DOHH2 (cell line): ENCODE results near the gene C2orf49.

Source experiments
- H3F3A ChIP-seq: fragments of 200-600 bp; sonication (generic), shearing (Covaris generic); 2 replicates; pipeline ENCODE4 v1.6.0; 2016; ENCODE audit warnings: antibody characterized with exemption, mild to moderate bottlenecking; ENCODE audit not compliant: control insufficient read depth, insufficient read depth
- H3K27ac ChIP-seq: fragments of 200-600 bp; sonication (generic); 2 replicates; pipeline ENCODE4 v1.5.1; 2014; ENCODE audit warnings: low read depth, mild to moderate bottlenecking, low read length, moderate library complexity
- H3K27me3 ChIP-seq: fragments of 200-600 bp; sonication (generic); 2 replicates; pipeline ENCODE4 v1.6.1; 2014; ENCODE audit warnings: mild to moderate bottlenecking, low read length, mixed read lengths; ENCODE audit not compliant: control insufficient read depth
- H3K36me3 ChIP-seq: fragments of 200-600 bp; sonication (generic); 2 replicates; pipeline ENCODE4 v1.6.1; 2014; ENCODE audit warnings: mild to moderate bottlenecking, low read length, moderate library complexity, mixed read lengths; ENCODE audit not compliant: control insufficient read depth
- H3K4me1 ChIP-seq: fragments of 200-600 bp; sonication (generic); 2 replicates; pipeline ENCODE4 v1.6.1; 2014; ENCODE audit warnings: mild to moderate bottlenecking, low read length, mixed read lengths; ENCODE audit not compliant: control insufficient read depth
- H3K4me2 ChIP-seq: fragments of 200-600 bp; sonication (generic); 2 replicates; pipeline ENCODE4 v1.6.0; 2014; ENCODE audit warnings: mild to moderate bottlenecking, low read length, moderate library complexity
- H3K4me3 ChIP-seq: fragments of 200-600 bp; sonication (generic); 2 replicates; pipeline ENCODE4 v1.5.1; 2014; ENCODE audit warnings: mild to moderate bottlenecking, low read length, mixed read lengths
- H3K79me2 ChIP-seq: fragments of 200-600 bp; sonication (generic); 2 replicates; pipeline ENCODE4 v1.6.1; 2014; ENCODE audit warnings: mild to moderate bottlenecking, low read length, mixed read lengths; ENCODE audit not compliant: control insufficient read depth
- H3K9me2 ChIP-seq: fragments of 200-600 bp; sonication (generic); replicated peaks from 2 replicates; pipeline ENCODE4 v1.6.1; 2014; ENCODE audit warnings: mild to moderate bottlenecking, low read length, mixed read lengths; ENCODE audit not compliant: control insufficient read depth
- H3K9me3 ChIP-seq: fragments of 200-600 bp; sonication (generic); 2 replicates; pipeline ENCODE4 v1.6.1; 2014; ENCODE audit warnings: antibody characterized with exemption, low read length, mixed read lengths; ENCODE audit not compliant: control insufficient read depth, insufficient read depth
- H4K20me1 ChIP-seq: fragments of 200-600 bp; sonication (generic); 2 replicates; pipeline ENCODE4 v1.6.0; 2014; ENCODE audit warnings: low read depth, mild to moderate bottlenecking, antibody characterized with exemption, low read length, moderate library complexity; ENCODE audit not compliant: control insufficient read depth, insufficient read depth
- CTCF ChIP-seq: fragments of 200-600 bp; sonication (generic); IDR thresholded peaks from one replicate; pipeline ENCODE4 v1.5.1; 2014; ENCODE audit warnings: antibody characterized with exemption, mild to moderate bottlenecking, low read depth, low read length; ENCODE audit not compliant: poor library complexity, severe bottlenecking
- EZH2phosphoT487 ChIP-seq: fragments of 200-600 bp; sonication (generic); IDR thresholded peaks from 2 replicates; pipeline ENCODE4 v1.6.1; 2017; ENCODE audit warnings: borderline replicate concordance, mild to moderate bottlenecking, antibody characterized with exemption, low read length, moderate library complexity, mixed read lengths

Gene C2orf49

GRCh38 chr2:105376010-105376409 lies 38.7 kb downstream of the C2orf49 start:
- H3K4me3 ChIP-seq = no peak overlapping the region
- H3F3A ChIP-seq = no peaks in the 10 kb centered on the region
- no peaks in the 10 kb centered on the region for H4K20me1 ChIP-seq
- no peak overlapping the region for H3K4me2 ChIP-seq
- H3K36me3 ChIP-seq = no peaks in the 10 kb centered on the region
- H3K27me3 ChIP-seq = no peaks in the 10 kb centered on the region
- H3K9me2 ChIP-seq = no peaks in the 10 kb centered on the region
- H3K9me3 ChIP-seq = no peaks in the 10 kb centered on the region
- H3K27ac ChIP-seq = no peak overlapping the region
- TF ChIP-seq EZH2phosphoT487 (no peak), CTCF (no peak)
- H3K4me1 ChIP-seq = no peaks in the 10 kb centered on the region
- H3K79me2 ChIP-seq = no peaks in the 10 kb centered on the region

GRCh38 chr2:105376789-105377240 lies 39.5 kb downstream of the C2orf49 start:
- no peak overlapping the region for H3K27ac ChIP-seq
- H3K27me3 ChIP-seq = no peaks in the 10 kb centered on the region
- no peak overlapping the region for H3K4me3 ChIP-seq
- H4K20me1 ChIP-seq = no peaks in the 10 kb centered on the region
- TF ChIP-seq CTCF (no peak), EZH2phosphoT487 (no peak)
- no peaks in the 10 kb centered on the region for H3F3A ChIP-seq
- H3K79me2 ChIP-seq = no peaks in the 10 kb centered on the region
- H3K36me3 ChIP-seq = no peaks in the 10 kb centered on the region
- H3K4me1 ChIP-seq = no peaks in the 10 kb centered on the region
- H3K9me3 ChIP-seq = no peaks in the 10 kb centered on the region
- no peaks in the 10 kb centered on the region for H3K9me2 ChIP-seq
- H3K4me2 ChIP-seq = no peak overlapping the region

GRCh38 chr2:105377871-105378270 lies 40.5 kb downstream of the C2orf49 start:
- H3K9me2 ChIP-seq = no peaks in the 10 kb centered on the region
- H3K27ac ChIP-seq = no peak overlapping the region
- H3K4me2 ChIP-seq = no peak overlapping the region
- H3K36me3 ChIP-seq = no peaks in the 10 kb centered on the region
- H4K20me1 ChIP-seq = no peaks in the 10 kb centered on the region
- TF ChIP-seq CTCF = no peak
- no peak for TF ChIP-seq EZH2phosphoT487
- no peaks in the 10 kb centered on the region for H3K27me3 ChIP-seq
- H3F3A ChIP-seq = no peaks in the 10 kb centered on the region
- no peaks in the 10 kb centered on the region for H3K4me1 ChIP-seq
- no peaks in the 10 kb centered on the region for H3K9me3 ChIP-seq
- H3K79me2 ChIP-seq = no peaks in the 10 kb centered on the region
- H3K4me3 ChIP-seq = no peak overlapping the region
